ENCODE data around the gene LEUTX.

- no peak for TF ChIP-seq ZNF274 (IDR thresholded peaks at IDR 0.05; ENCODE audit: low read depth, low read length)
- no peak for TF ChIP-seq YY1 (IDR thresholded peaks at IDR 0.05; ENCODE audit: insufficient read depth, insufficient read length)
Measured at GRCh38 chr19:39816287-39817048, 37.8 kb downstream of the LEUTX start.

All from NT2/D1 (cell line).